KMS-11 (cell line): ENCODE results near the gene SLC4A2.

Experiments
- H2AFZ ChIP-seq: fragments of 200-600 bp; sonication (generic); 2 replicates; pipeline ENCODE4 v1.6.1; 2016; ENCODE audit warnings: antibody characterized with exemption, mixed run types, low read depth
- H3K27ac ChIP-seq: fragments of 200-600 bp; sonication (generic); 2 replicates; pipeline ENCODE4 v1.6.1; 2016; ENCODE audit warnings: mild to moderate bottlenecking, mixed run types
- H3K27me3 ChIP-seq: fragments of 200-600 bp; sonication (generic); 2 replicates; pipeline ENCODE4 v1.6.1; 2017; ENCODE audit warnings: mild to moderate bottlenecking, low read depth, mixed run types, moderate library complexity; ENCODE audit not compliant: insufficient read depth
- H3K36me3 ChIP-seq: fragments of 200-600 bp; sonication (generic); 2 replicates; pipeline ENCODE4 v1.6.1; 2017; ENCODE audit warnings: mild to moderate bottlenecking, mixed run types; ENCODE audit not compliant: insufficient read depth
- H3K4me1 ChIP-seq: fragments of 200-600 bp; sonication (generic); 2 replicates; pipeline ENCODE4 v1.6.1; 2016; ENCODE audit warnings: mild to moderate bottlenecking, low read depth, mixed run types; ENCODE audit not compliant: poor library complexity, severe bottlenecking
- H3K4me2 ChIP-seq: fragments of 200-600 bp; sonication (generic); 2 replicates; pipeline ENCODE4 v1.7.0; 2016; ENCODE audit warnings: mild to moderate bottlenecking, mixed run types
- H3K4me3 ChIP-seq: fragments of 200-600 bp; sonication (generic); IDR thresholded peaks from 2 replicates; pipeline ENCODE4 v1.6.1; 2017; ENCODE audit warnings: low read depth, low read length, mixed read lengths; ENCODE audit not compliant: insufficient read depth
- H3K79me2 ChIP-seq: fragments of 200-600 bp; sonication (generic); 2 replicates; pipeline ENCODE4 v1.6.1; 2016; ENCODE audit warnings: low read depth, mixed run types; ENCODE audit not compliant: insufficient read depth
- H3K9ac ChIP-seq: fragments of 200-600 bp; sonication (generic); 2 replicates; pipeline ENCODE4 v1.6.1; 2016; ENCODE audit warnings: mild to moderate bottlenecking, mixed run types
- H4K20me1 ChIP-seq: fragments of 200-600 bp; sonication (generic); 2 replicates; pipeline ENCODE4 v1.6.1; 2016; ENCODE audit warnings: mild to moderate bottlenecking, mixed run types; ENCODE audit not compliant: insufficient read depth
- CTCF ChIP-seq: fragments of 200-600 bp; sonication (generic); conservative IDR thresholded peaks from 2 replicates; pipeline ENCODE4 v1.6.1; 2017; ENCODE audit warnings: low read depth, mild to moderate bottlenecking, antibody characterized with exemption, low read length, moderate library complexity, mixed read lengths

SLC4A2 gene

GRCh38 chr7:151034312-151035025 is 24.9 kb upstream of the SLC4A2 start:
- Histone ChIP-seq H2AFZ (no peak overlapping the region), H4K20me1 (no peaks in the 10 kb centered on the region), H3K4me2 (no peak overlapping the region), H3K27me3 (no peaks in the 10 kb centered on the region), H3K9ac (no peak overlapping the region), H3K27ac (no peak overlapping the region), H3K79me2 (0 out of 2 replicates have a peak, but pooled peaks cover 3% of the 10 kb centered on the region), H3K4me3 (no peak overlapping the region), H3K4me1 (peaks cover 16% of the 10 kb centered on the region), H3K36me3 (no peaks in the 10 kb centered on the region)
- no peak for TF ChIP-seq CTCF

GRCh38 chr7:151035026-151035717 is 24.2 kb upstream of the SLC4A2 start:
- Histone ChIP-seq H3K4me3 (no peak overlapping the region), H3K36me3 (no peaks in the 10 kb centered on the region), H3K79me2 (no peaks in the 10 kb centered on the region), H4K20me1 (no peaks in the 10 kb centered on the region), H3K27ac (no peak overlapping the region), H2AFZ (no peak overlapping the region), H3K9ac (no peak overlapping the region), H3K27me3 (no peaks in the 10 kb centered on the region), H3K4me2 (no peak overlapping the region), H3K4me1 (peaks cover 13% of the 10 kb centered on the region)
- TF ChIP-seq CTCF: no peak

- Histone ChIP-seq H2AFZ (no peak overlapping the region), H3K4me3 (no peak overlapping the region), H3K79me2 (no peaks in the 10 kb centered on the region), H3K9ac (no peak overlapping the region), H3K4me2 (no peak overlapping the region), H3K27me3 (no peaks in the 10 kb centered on the region), H3K4me1 (peaks cover 12% of the 10 kb centered on the region), H4K20me1 (no peaks in the 10 kb centered on the region), H3K36me3 (no peaks in the 10 kb centered on the region), H3K27ac (no peak overlapping the region)
- no peak for TF ChIP-seq CTCF
Observed at GRCh38 chr7:151035902-151036301, 23.5 kb upstream of the SLC4A2 start.

DNA sequence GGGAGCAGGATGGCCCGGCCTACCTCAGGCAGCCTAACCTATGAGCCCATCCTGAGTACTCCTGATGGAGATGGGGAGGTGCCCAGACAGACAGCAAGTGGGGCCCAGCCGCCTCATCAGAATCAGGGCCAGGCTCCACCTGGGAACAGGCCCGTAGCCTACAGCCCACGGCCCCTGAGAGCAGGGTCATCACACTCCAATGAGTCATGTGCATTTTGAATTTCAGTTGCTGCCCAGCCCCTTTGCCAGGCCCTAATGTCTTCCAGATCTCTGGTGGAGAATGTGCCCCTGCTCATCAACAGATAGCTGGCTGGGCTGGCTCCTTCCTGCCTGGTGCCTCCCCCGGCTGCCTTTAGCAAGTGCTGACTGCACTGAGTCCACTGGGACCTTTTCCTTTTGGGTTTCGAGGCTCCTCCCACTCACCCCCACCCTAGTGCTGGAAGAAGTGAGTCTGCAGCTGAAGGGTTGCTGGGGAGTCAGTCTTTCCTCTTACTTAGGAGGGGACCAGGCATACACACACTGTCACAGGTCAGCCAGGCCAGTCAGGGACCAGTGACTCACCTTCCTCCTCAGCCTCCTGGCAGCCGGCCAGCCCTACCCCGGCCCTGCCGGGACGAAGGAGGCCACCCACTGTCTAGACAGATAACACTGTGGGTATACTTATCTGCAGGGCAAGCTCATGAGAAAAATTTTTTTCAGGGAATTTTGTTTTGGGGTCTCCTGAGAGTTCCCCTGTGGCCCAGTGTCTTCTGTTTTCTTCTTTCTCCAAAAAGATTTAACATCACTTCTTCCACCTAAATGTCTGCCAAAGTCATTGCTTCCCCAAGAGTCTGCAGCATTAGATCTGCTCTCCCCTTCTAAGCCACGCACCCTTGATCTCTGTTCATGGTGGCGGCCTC is 20.2 kb upstream of the SLC4A2 start:
- Histone ChIP-seq H3K4me3 (no peak overlapping the region), H3K27me3 (no peaks in the 10 kb centered on the region), H3K79me2 (no peaks in the 10 kb centered on the region), H3K4me2 (no peak overlapping the region), H3K9ac (no peak overlapping the region), H2AFZ (no peak overlapping the region), H3K27ac (no peak overlapping the region), H3K36me3 (no peaks in the 10 kb centered on the region), H3K4me1 (peaks cover 12% of the 10 kb centered on the region), H4K20me1 (no peaks in the 10 kb centered on the region)
- TF ChIP-seq CTCF: no peak
